ENCODE measurements around the gene ITIH5. TPM values are rescaled to one million over a fixed set of nuclear protein-coding genes. Genes with fewer than 3 reads are reported as not detected.

ITIH5 gene
- total and polyA plus RNA-seq, 9 of the 15 experiments (the other 6 are each of a cell fraction or from before 2014, with no cell fraction given): 0.52 to 4.5 (median 2.6) TPM

GRCh38 chr10:7670157-7670556 lies 3.4 kb upstream of the ITIH5 start:
- Histone ChIP-seq H3K27me3 (ENCODE audit: control insufficient read depth in 2 of 2, insufficient read depth in 2 of 2, low read length in 2 of 2) (peaks cover 19 to 29% of the 10 kb centered on the region in 2 experiments; a peak in 4 of 5 replicates), H3K79me2 (ENCODE audit: control insufficient read depth, insufficient read depth, low read length) (no peaks in the 10 kb centered on the region), H3K4me1 (replicated peaks in 1 of 2; ENCODE audit: control insufficient read depth in 2 of 2, insufficient read depth in 2 of 2, low read length in 2 of 2) (peaks cover 0 to 7% of the 10 kb centered on the region in 2 experiments; a peak in 2 of 5 replicates), H3K4me2 (ENCODE audit: insufficient read depth, low read length) (no peak overlapping the region), H3K9me3 (replicated peaks; ENCODE audit: control insufficient read depth, insufficient read depth, low read depth, low read length) (no peaks in the 10 kb centered on the region), H3K9me1 (ENCODE audit: control insufficient read depth, insufficient read depth, low read length) (no peaks in the 10 kb centered on the region), H4K20me1 (replicated peaks; ENCODE audit: control insufficient read depth, insufficient read depth, low read length) (no peaks in the 10 kb centered on the region), H3K4me3 (no peak overlapping the region), H2AFZ (ENCODE audit: low read depth, low read length) (no peak overlapping the region), H3K27ac (ENCODE audit: extremely low read depth, low read depth, low read length) (no peak overlapping the region), H3K9ac (ENCODE audit: insufficient read depth in 1 of 2, low read depth in 2 of 2, low read length in 2 of 2) (no peak overlapping the region), H3K36me3 (ENCODE audit: control insufficient read depth, insufficient read depth, low read length) (no peaks in the 10 kb centered on the region)
- WGBS (ENCODE audit: insufficient coverage, low coverage, missing lambda C conversion rate): 0% methylated on average over 3 of the region's 3 CpGs
- no peak for TF ChIP-seq ZFP91 (CRISPR knock-in tag; IDR thresholded peaks at IDR 0.05)
- TF ChIP-seq TBP (optimal IDR thresholded peaks at IDR 0.05; ENCODE audit: low read depth, low read length): no peak
- no peak for TF ChIP-seq TARDBP (IDR thresholded peaks at IDR 0.05)
- TF ChIP-seq ZC3H11A (IDR thresholded peaks at IDR 0.05; ENCODE audit: low read depth, low read length): no peak
- no peak for TF ChIP-seq SIN3B (IDR thresholded peaks at IDR 0.05; ENCODE audit: low read depth)
- no peak for TF ChIP-seq YBX1 (IDR thresholded peaks at IDR 0.05)
- TF ChIP-seq COPS2 (conservative IDR thresholded peaks at IDR 0.05): no peak
- no peak for TF ChIP-seq NFRKB (IDR thresholded peaks at IDR 0.05; ENCODE audit: low read depth)
- TF ChIP-seq L3MBTL2 (IDR thresholded peaks at IDR 0.05): no peak
- TF ChIP-seq, protein P1, sequence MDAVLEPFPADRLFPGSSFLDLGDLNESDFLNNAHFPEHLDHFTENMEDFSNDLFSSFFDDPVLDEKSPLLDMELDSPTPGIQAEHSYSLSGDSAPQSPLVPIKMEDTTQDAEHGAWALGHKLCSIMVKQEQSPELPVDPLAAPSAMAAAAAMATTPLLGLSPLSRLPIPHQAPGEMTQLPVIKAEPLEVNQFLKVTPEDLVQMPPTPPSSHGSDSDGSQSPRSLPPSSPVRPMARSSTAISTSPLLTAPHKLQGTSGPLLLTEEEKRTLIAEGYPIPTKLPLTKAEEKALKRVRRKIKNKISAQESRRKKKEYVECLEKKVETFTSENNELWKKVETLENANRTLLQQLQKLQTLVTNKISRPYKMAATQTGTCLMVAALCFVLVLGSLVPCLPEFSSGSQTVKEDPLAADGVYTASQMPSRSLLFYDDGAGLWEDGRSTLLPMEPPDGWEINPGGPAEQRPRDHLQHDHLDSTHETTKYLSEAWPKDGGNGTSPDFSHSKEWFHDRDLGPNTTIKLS (IDR thresholded peaks at IDR 0.05; ENCODE audit: borderline replicate concordance, low read depth): no peak
- TF ChIP-seq ZNF311 (CRISPR knock-in tag; IDR thresholded peaks at IDR 0.05): no peak
- no peak for TF ChIP-seq HNRNPLL (IDR thresholded peaks at IDR 0.05; ENCODE audit: low read depth, low read length, poor library complexity, severe bottlenecking)
- TF ChIP-seq, protein P2, sequence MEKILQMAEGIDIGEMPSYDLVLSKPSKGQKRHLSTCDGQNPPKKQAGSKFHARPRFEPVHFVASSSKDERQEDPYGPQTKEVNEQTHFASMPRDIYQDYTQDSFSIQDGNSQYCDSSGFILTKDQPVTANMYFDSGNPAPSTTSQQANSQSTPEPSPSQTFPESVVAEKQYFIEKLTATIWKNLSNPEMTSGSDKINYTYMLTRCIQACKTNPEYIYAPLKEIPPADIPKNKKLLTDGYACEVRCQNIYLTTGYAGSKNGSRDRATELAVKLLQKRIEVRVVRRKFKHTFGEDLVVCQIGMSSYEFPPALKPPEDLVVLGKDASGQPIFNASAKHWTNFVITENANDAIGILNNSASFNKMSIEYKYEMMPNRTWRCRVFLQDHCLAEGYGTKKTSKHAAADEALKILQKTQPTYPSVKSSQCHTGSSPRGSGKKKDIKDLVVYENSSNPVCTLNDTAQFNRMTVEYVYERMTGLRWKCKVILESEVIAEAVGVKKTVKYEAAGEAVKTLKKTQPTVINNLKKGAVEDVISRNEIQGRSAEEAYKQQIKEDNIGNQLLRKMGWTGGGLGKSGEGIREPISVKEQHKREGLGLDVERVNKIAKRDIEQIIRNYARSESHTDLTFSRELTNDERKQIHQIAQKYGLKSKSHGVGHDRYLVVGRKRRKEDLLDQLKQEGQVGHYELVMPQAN (IDR thresholded peaks at IDR 0.05; ENCODE audit: borderline replicate concordance): no peak
- TF ChIP-seq SMARCA4 (IDR thresholded peaks at IDR 0.05): no peak
- TF ChIP-seq, protein P3, sequence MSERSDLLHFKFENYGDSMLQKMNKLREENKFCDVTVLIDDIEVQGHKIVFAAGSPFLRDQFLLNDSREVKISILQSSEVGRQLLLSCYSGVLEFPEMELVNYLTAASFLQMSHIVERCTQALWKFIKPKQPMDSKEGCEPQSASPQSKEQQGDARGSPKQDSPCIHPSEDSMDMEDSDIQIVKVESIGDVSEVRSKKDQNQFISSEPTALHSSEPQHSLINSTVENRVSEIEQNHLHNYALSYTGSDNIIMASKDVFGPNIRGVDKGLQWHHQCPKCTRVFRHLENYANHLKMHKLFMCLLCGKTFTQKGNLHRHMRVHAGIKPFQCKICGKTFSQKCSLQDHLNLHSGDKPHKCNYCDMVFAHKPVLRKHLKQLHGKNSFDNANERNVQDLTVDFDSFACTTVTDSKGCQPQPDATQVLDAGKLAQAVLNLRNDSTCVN (CRISPR knock-in tag; IDR thresholded peaks at IDR 0.05): no peak
- TF ChIP-seq KAT2B (IDR thresholded peaks at IDR 0.05; ENCODE audit: low read depth, low read length): no peak
- ChIA-PET POLR2A (interaction anchor here (1.2 kb wide), 1 partner anchor 17 kb away, joined by 3 read pairs; no protein-coding TSS in a partner anchor), CTCF (ENCODE audit: low intra/inter-chr PET ratio) (no interaction called here)
- FAIRE-seq (no peak), DNase-seq (ENCODE audit: extremely low read depth in 1 of 4, low spot score in 3 of 4) (no peak), ATAC-seq (no peak)
- BruUV-seq (replicated peaks): no TSS peak
- in situ Hi-C loops (cut with MboI): no loop called here
- intact Hi-C loops (cut with micrococcal nuclease): no loop called here
